ENCODE results near the gene SH3BGR.

DNA sequence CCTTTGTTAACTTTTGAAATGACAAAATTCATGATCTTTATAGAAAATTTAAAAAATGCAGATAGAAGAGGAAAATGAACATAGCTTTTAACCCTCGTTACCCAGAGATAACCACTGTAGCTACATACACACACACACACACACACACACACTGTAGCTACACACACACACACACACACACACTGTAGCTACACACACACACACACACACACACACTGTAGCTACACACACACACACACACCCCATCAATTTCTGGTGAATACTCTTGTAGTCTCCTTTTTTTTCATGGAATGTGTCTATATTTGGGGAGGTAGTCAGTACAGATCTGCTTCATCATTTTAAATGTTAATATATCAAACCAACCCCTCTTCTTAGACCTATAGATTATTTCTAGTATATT lies 58.5 kb downstream of the SH3BGR start:
- TF ChIP-seq, protein P1, sequence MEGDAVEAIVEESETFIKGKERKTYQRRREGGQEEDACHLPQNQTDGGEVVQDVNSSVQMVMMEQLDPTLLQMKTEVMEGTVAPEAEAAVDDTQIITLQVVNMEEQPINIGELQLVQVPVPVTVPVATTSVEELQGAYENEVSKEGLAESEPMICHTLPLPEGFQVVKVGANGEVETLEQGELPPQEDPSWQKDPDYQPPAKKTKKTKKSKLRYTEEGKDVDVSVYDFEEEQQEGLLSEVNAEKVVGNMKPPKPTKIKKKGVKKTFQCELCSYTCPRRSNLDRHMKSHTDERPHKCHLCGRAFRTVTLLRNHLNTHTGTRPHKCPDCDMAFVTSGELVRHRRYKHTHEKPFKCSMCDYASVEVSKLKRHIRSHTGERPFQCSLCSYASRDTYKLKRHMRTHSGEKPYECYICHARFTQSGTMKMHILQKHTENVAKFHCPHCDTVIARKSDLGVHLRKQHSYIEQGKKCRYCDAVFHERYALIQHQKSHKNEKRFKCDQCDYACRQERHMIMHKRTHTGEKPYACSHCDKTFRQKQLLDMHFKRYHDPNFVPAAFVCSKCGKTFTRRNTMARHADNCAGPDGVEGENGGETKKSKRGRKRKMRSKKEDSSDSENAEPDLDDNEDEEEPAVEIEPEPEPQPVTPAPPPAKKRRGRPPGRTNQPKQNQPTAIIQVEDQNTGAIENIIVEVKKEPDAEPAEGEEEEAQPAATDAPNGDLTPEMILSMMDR (IDR thresholded peaks at IDR 0.05; ENCODE audit: low read depth, low read length), result no peak
- TF ChIP-seq EZH2phosphoT487 (IDR thresholded peaks at IDR 0.05; ENCODE audit: low read depth), result no peak
